NCI-H345 treated with DMSO at 0.1 percent for 48 hours (cell line): ENCODE measurements around the gene MPP4.
A peak's percentile ranks its signal among the peaks of the same experiment; 100 is the strongest.

Source experiments
- DNase-seq: peaks from one replicate; lab custom pipeline; 2025; ENCODE audit not compliant: unreplicated experiment; lab: John Stamatoyannopoulos, UW

MPP4 gene

DNA sequence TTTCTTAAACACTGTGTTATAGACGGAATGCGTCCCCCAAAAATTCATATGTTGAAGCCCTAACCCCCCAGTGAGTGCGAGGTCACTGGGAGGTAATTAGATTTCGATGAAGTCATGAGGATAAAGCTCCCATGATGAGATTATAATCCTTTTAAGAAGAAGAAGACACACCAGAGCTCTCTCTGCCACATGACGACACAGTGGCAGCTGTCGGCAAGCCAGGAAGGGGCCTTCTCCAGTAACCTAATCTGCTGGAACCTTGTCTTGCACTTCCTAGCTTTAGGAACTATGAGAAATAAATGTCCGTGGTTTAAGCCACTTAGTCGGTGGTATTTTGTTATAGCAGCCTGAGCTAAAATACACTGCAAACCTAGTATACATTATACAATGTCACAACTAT lies 67.4 kb downstream of the MPP4 start:
- no peak for DNase-seq

- DNase-seq, result no peak
These were observed 67.9 kb downstream of the MPP4 start for GRCh38 chr2:201630577-201630976.

- no peak for DNase-seq
These were observed 69.9 kb downstream of the MPP4 start for GRCh38 chr2:201628545-201628944.

GRCh38 chr2:201622306-201622970 lies 76.0 kb downstream of the MPP4 start:
- DNase-seq, result no peak

DNA sequence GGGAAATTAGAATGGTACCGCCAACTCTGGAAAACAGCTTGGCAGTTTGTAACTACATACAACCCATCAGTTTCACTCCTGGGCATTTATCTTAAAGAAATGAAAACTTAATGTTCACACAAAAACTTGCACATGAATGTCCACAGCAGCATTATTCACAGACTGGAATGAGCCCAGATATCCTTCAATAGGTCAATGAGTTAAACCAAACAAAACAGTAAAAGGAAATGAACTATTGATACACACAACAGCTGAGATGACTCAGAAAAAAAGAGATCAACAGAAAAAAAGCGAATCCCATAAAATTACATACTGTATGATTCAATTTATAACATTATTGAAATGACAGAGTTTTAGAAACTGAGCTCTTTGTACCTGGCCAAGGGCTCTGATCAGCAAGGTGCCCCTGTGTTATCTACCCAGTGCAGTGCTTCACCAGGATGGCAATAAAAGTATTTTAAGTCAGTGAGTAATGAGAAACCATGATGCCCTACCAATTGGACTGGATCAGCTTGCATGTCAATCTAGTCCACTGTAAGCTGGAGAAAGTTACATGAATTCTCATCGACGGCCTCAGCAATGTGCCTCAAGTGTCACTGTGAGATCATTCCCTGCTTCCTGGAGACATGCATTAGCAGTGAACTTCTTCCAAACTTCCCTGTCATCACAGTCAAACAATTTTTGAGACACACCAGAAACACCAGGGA lies 77.0 kb downstream of the MPP4 start:
- no peak for DNase-seq

DNA sequence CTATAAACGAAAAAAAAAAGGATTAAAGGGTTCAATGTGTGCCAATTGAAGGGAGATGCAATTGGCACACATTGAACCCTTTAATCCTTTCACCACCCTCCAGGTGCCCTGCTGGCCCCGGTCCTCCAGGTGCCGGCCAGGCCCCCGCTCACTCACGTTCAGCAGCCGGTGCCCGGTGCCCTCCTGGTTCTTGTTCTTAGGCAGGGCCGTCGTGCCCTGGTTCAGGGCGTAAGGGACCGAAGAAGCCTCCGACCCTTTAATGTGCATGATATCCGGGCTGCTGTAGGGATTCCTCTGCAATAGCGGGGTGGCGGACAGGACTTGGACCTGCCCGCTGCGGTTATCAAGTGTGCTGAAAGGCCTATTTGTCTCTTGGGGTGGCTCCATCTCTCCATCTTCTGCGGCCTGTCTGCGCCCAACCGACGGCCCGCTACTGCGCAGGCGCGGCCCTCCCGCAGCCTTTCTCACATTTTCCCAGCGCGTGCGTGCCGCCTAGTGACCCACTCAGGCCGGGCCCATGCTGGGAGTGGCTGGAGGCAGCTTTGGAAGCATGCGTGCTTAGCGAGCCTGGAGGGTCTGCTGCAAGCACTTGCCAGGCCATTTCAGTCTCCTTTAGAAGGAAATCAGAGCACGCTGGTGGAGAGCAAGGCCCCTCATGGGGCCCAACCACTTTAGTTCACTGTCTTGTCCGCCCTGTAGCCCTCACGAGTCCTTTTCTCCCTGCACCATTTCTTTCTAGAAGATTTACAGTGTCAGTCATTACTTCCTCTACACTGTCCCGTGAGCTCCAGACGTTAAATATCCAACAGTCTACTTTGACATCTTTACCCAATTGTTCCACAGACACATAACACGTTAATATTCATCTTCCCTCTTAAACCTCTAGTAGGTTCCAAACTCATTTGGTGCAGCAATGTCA lies 79.4 kb downstream of the MPP4 start:
- DNase-seq, result peak; percentile 30

GRCh38 chr2:201608021-201608420 lies 90.4 kb downstream of the MPP4 start:
- no peak for DNase-seq

GRCh38 chr2:201607568-201607967 lies 90.9 kb downstream of the MPP4 start:
- DNase-seq, result no peak

DNA sequence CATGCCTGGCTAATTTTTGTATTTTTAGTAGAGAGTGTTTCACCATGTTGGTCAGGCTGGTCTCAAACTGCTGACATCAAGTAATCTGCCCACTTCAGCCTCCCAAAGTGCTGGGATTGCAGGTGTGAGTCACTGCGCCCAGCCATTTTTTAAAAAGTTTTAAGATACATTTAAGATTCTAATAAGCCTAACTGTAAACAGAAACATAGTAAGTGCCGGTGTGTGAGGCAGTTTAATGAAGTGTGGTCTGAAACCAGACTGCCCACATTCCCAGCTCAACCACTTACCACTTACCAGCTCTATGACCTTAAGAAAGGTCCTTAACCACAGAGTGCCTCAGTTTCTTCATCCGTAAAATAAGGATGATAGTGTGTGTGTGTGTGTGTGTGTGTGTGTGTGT lies 97.5 kb downstream of the MPP4 start:
- no peak for DNase-seq

DNA sequence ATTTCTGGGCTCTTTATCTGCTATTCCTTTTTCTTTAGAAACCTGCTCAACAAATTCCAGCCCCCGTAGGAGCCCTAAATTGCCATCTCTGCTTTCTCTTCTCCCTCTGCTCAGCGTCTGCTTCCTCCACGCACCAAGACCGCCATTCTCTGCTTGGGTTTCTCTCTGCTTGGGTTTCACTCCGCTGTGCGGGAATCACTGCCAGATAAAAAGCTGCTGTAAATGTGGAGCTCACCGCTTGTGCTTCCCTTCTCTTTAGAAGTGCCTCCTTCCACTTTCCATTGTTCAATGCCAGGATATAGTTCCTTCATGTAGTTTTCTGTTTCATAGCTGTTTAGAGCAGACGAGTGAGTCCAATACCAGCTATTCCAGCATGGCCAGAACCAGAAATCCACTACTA lies 101.0 kb downstream of the MPP4 start:
- no peak for DNase-seq
